Measurements from ENCODE around the gene CD58.
"Not testable (repeated sequence)": the region's sequence is repeated elsewhere in the genome, so short reads cannot be mapped to it uniquely, and the experiment has no call there.

Gene CD58

DNA sequence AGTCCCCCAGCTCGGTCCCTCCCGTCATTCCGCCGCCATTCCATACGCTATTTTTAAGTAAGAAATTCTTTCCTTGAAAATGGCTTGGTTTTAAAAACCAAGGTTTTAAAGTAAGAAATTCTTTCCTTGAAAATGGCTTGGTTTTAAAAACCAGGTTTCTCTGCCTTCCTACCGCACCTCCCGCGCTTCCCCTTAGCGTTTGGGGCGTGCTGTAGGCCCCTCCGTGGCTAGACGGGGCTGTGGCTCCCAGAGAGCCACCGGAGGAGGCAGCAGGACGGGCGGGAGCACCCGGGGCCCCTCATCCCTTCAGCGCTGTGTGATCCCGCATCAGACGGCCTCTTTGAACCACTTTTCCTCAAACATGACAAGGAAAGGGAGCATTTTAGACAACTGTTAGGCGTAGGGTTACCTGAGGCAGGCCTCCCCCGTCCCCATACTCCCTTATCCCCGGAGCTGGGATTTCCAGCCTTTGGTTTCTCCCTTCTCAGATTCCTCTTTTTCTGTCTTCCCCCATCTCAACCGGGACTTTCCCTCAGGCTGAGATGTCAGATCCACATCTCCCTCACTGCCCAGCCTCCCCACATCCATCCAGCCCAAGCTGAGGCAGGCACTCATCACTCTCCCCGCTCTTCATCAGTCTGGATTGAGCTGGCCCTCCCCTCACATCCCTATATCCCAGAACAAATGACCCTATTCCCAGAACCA lies 541 bp upstream of the CD58 start:
- no peak for DNase-seq (ENCODE audit: low spot score)

- DNase-seq (ENCODE audit: low spot score) = no peak
These were observed 959 bp downstream of the CD58 start for GRCh38 chr1:116569776-116570357.

DNA sequence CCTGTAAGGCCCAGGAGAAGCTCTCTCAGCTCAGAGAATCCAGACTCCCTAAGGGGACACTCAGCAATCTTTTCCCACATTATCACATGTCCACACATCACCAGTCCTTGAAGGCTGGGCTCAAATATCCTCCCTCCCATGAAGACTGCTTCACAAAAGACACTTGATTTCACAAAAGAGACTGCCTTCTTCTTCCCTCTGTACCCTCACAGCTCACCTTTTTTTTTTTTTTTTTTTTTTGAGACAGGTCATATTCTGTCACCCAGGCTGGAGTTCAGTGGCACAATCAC lies 1.5 kb downstream of the CD58 start:
- DNase-seq (ENCODE audit: low spot score) = no peak

- no peak for DNase-seq (ENCODE audit: low spot score)
These were observed 2.0 kb downstream of the CD58 start for GRCh38 chr1:116568662-116569380.

DNA sequence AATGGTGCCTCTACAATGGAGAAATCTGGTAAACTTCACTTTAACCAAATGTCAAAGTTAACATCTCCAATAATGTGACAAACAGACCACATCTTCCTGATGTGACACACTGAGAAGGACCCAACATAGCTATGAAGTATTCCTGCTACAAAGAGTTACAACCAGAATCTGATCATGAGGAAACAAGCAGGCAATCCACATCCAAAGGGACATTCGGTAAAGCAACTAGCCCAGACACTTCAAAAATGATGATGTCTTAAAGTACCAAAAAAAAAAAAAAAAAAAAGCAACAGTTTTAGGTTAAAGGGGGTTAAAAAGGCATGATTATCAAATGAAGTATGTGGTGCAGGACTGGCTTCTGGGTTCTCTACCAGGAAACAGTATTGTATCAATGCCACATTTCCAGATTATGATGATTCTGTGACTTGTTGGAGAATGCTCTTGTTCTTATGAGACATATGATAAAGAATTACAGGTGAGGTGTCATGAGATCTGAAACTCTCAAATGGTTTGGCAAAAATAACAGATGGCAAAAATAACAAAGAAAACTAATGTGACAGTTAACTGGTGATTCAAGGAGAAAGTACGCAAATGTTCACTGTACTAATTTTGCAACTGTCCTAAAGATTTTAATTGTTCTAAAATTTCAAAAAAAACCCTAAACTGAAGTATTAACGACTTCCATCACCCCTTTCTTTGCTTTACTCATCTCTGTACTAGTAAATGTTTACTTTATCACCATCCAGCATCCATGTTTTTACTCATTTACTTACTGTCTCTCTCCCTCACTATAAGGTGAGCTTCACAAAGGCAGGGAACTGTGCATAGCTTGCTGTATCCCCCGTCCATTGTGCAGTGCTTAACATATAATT lies 2.8 kb downstream of the CD58 start:
- DNase-seq (ENCODE audit: low spot score) = no peak

DNA sequence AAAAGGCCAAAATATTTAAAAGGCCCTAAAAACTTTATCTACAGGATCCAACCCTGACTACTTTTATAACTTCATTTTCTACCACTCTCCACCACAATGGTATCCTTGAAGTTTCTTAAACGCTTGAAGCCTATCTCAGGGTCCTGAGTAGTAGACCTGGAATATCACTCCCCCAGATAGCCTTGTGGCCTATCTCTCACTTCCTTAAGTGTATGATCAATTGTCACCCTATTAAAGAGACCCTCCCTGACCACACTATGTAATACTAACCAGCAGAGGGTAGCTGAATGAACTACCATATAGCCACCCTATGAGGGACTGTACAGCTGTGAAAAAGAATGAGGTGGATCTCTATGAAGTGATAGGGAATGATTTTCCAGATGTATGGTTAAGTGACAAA lies 5.6 kb downstream of the CD58 start:
- DNase-seq (ENCODE audit: low spot score) = no peak

GRCh38 chr1:116564426-116564825 lies 6.4 kb downstream of the CD58 start:
- DNase-seq (ENCODE audit: low spot score) = no peak

DNA sequence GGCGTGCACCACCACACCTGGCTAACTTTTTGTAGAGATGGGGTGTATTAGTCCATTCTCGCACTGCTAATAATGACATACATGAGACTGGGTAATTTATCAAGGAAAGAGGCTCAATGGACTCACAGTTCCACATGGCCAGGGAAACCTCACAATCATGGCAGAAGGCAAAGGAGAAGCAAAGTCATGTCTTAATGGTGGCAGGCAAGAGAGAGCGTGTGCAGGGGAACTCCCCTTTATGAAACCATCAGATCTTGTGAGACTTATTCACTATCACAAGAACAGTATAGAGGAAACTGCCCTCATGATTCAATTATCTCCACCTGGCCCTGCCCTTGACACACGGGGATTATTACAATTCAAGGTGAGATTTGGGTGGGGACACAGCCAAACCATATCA lies 8.4 kb downstream of the CD58 start:
- not testable (repeated sequence) for DNase-seq (ENCODE audit: low spot score)

GRCh38 chr1:116561563-116561962 lies 9.3 kb downstream of the CD58 start:
- DNase-seq (ENCODE audit: low spot score) = no peak

DNA sequence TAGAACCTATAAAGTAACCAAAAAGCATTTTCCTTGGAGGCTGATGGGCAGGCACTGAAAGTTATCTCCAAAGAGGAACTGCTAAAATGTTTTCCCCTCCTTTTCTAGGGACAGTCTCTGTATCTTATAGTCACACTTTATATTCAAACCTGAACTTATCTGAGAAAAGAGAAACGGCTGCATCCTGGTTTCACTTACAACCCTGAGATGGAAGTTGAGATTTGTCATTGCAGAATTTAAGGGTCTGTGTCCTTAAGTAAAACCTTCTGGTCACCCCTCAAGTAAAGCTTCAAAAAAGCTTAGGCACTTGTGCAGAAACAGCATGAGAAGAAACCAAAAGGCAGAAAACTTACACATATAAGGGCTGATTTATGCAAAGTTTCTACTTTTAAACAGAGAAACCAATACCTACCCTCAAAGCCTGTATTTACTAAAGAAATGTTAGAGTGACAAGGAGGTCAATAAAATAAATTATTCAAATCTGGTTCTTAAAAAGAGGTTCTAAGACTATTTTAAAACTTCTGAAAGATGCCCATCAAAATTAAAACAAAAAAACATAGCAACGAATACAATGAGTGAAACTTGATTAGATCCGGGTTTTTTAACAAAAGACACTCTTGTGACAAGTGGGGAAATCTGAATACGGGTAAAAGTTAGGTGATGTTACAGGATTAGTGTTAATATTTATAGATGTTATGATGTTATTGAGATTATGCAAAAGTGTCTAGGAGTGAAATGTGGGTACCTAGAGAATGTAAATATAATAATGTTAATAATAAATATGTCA lies 9.9 kb downstream of the CD58 start:
- no peak for DNase-seq (ENCODE audit: low spot score)

DNA sequence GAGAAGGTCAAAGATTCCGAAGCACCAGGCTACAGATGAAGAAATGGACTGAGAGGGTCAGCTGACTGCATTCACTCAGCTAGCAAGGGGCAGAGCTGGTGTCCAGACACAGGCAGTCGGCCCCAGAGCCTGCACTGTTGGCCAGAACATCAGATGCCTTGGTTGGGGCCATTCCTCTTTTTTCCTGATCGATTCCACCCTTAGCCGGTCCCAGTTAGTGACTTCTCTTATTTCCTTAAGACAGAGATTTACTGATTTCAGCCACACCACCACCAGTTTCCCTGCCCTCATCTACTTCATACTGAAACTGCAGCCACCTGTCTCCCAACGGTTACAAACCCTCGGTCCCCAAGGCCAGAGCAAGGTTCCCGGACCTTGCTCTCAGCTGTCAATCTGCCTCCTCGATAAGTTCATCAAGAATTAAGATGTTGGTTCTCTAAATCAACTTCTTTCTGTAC lies 11.5 kb downstream of the CD58 start:
- DNase-seq (ENCODE audit: low spot score) = no peak

GRCh38 chr1:116558571-116558970 lies 12.3 kb downstream of the CD58 start:
- DNase-seq (ENCODE audit: low spot score) = no peak

GRCh38 chr1:116558140-116558549 lies 12.7 kb downstream of the CD58 start:
- DNase-seq (ENCODE audit: low spot score) = no peak

GRCh38 chr1:116557323-116557878 lies 13.4 kb downstream of the CD58 start:
- DNase-seq (ENCODE audit: low spot score) = no peak

DNA sequence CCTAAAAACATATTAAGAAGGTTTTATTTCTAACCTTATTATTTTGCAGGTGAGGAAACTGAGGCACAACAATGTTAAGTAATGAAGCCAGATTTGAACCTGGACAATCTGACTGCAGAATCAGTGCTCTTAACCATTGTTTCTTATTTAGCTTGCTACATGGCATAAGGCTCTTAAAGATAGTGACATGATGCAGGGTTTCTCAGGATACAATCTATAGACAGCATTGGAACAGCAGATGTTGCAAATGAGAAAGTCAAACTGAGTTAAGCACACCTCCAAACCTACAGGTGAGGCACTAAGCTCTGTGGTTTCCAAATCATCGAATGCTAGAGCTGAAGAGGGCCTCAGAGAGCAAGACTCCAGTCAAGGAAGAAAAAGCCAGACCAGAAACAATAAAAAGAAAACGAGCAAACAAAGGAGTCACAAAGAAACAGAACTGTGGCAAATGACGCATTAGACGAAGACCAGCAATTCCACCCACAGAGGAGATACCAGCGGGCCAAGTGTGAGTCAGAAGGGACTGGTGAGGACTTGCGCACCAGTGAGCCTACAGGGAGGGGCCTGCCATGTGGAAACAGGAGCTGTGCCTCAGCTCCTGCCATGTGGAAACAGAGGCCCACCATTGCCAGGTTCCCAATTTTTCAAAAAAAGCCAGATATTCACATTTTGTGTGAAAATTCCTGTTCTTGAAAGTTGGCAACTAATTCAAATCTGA lies 14.4 kb downstream of the CD58 start:
- DNase-seq (ENCODE audit: low spot score) = no peak

DNA sequence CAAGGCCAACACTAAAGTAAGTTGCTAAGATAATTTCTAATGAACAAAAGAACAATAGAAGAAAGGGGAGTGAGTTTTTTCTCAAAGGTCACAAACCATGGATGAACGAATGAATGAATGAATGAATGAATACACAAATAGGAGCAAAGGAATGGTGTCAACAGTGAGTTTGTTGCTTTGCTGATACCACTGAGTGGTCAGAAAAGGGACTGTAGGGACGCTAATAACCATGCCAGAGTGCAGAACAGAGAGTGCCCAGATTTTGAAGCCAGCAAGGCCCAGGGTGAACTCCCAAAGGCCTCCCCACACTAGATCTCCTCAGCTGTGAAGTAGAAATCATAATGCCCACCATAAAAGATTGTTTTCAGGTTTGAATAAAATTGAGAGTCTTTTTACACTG lies 15.9 kb downstream of the CD58 start:
- DNase-seq (ENCODE audit: low spot score) = no peak

GRCh38 chr1:116553386-116554115 lies 17.3 kb downstream of the CD58 start:
- no peak for DNase-seq (ENCODE audit: low spot score)

- DNase-seq (ENCODE audit: low spot score) = no peak
These were observed 24.4 kb downstream of the CD58 start for GRCh38 chr1:116546354-116546977.

GRCh38 chr1:116545359-116545705 lies 25.5 kb downstream of the CD58 start:
- DNase-seq (ENCODE audit: low spot score) = no peak

Data from cerebellar cortex (tissue), 1 donor.